VCaP (cell line): ENCODE results near the gene ANKRD24.

Experiments used
- H3K27ac ChIP-seq: fragments of 450-650 bp; 2 replicates; pipeline ENCODE4 v1.5.1; 2017
- TF ChIP-seq, protein P1 (sequence below): fragments of 450-650 bp; conservative IDR thresholded peaks from 2 replicates; pipeline ENCODE4 v1.5.1; 2017; ENCODE audit warnings: mild to moderate bottlenecking, moderate library complexity

Gene ANKRD24

DNA sequence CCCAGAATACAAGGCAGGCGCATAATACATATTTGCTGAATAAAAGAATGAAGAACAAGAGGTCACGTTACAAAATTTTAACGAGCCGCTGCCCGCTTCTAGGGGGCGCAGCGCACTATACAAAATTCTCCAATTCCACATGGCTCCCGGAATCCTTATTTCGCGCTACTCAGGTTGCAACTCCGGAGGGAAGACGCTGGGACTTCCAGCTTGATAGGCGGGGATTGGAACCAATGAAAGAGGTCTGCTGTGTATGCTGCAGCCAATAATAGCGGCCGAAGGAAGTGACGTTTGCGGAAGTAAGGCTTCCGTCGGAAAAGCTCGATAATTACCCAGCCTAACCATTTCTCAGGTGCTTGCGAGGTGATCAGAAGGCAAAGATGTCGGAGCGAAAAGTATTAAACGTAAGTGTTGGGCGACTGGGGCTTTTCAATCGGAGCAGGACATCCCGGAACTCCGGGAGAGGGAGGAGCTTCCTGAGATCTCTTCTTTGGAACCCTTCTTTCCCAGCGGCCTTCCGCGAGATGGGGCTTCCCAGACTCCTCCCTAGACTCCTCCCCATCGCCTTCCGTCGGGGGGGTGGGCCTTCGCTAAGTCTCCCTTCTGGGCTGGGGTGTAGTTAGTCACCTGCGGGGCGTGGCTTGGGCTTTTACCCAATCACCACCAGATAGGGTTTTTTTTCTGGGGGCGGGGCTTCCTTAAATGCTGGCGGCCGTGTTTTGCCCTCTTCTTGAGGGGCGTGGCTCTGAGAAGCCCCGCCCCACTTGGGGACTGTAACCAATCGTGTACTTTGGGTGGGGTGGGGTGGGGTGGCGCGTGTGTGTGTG lies 64.5 kb downstream of the ANKRD24 start, which contains the start of gene YJU2:
Gene YJU2 (plus strand): TSS at position 314 of the 827 bp plus-strand sequence. CDS start 67 bp downstream, at position 381.
- TF ChIP-seq, protein P1, sequence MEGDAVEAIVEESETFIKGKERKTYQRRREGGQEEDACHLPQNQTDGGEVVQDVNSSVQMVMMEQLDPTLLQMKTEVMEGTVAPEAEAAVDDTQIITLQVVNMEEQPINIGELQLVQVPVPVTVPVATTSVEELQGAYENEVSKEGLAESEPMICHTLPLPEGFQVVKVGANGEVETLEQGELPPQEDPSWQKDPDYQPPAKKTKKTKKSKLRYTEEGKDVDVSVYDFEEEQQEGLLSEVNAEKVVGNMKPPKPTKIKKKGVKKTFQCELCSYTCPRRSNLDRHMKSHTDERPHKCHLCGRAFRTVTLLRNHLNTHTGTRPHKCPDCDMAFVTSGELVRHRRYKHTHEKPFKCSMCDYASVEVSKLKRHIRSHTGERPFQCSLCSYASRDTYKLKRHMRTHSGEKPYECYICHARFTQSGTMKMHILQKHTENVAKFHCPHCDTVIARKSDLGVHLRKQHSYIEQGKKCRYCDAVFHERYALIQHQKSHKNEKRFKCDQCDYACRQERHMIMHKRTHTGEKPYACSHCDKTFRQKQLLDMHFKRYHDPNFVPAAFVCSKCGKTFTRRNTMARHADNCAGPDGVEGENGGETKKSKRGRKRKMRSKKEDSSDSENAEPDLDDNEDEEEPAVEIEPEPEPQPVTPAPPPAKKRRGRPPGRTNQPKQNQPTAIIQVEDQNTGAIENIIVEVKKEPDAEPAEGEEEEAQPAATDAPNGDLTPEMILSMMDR, result peak; percentile 32; the same call in 1 of the 2 replicates
- H3K27ac ChIP-seq, result peak within 1 kb of the TSS; percentile 80

DNA sequence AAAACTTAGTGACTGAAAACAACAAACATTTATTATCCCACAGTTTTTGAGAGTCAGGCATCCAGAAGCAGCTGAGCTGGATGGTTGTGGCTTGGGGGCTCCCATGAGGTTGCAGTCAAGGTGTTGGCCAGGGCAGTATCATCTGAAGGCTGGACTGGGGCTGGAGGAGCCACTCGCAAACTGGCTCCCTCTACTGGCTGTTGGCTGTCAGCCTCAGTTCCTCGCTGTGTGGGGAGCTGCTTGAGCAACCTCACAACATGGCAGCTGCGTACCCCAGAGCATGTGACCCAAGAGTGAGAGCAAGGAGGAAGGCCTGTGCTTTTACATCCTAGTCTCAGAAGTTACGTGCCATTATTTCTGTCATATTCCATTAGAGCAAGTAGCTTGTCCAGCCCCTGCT lies 74.1 kb downstream of the ANKRD24 start:
- TF ChIP-seq, protein P1, result no peak

GRCh38 chr19:4257025-4257424 lies 74.5 kb downstream of the ANKRD24 start:
- TF ChIP-seq, protein P1, result no peak
- no peak overlapping the region for H3K27ac ChIP-seq

More for the DNA sequence above, 74.1 kb downstream of the ANKRD24 start:
- H3K27ac ChIP-seq, result no peak overlapping the region

DNA sequence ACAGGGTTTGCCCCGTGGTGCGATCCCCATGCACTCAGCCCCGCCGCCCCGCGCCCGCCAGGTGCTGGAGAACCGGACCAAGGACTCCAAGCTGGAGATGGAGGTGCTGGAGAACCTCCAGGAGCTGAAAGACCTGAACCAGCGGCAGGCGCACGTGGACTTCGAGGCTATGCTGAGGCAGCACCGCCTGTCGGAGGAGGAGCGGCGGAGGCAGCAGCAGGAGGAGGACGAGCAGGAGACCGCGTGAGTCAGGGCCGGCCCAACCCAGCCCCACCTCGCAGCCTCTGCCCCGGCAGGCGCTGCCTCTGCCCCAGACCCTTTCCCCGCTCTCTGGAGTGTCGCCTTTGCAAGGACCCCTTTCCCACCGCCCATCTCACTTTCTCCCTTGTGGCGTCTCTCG lies 75.7 kb downstream of the ANKRD24 start:
- TF ChIP-seq, protein P1, result no peak
- H3K27ac ChIP-seq, result no peak overlapping the region

DNA sequence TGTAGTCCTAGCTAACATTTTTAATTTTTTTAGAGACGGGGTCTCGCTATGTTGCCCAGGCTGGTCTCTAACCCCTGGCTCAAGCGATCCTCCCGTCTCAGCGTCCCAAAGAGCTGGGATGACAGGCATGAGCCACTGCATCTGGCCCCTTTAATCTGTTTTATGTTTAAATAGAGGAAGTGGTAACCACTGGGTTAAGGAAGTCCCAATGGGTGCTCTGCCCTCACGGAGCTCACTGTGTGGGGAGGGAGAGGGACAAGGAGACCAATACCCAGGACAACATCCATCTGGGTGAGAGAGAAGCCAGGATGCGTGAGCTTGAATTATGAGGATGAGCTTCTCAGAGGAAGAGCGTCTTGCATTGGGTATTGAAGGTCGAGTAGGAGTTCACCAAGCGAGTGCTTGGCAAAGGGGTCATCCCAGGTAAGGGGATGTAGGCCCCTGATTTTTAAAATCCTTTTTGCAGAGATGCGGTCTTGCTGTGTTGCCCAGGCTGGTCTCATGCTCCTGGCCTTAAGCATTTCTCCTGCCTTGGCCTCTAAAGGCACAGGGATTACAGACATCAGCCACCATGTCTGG lies 78.2 kb downstream of the ANKRD24 start:
- no peak overlapping the region for H3K27ac ChIP-seq
- TF ChIP-seq, protein P1, result no peak

- H3K27ac ChIP-seq, result no peak overlapping the region
- TF ChIP-seq, protein P1, result no peak
Measured at GRCh38 chr19:4264812-4265211, 82.3 kb downstream of the ANKRD24 start.

DNA sequence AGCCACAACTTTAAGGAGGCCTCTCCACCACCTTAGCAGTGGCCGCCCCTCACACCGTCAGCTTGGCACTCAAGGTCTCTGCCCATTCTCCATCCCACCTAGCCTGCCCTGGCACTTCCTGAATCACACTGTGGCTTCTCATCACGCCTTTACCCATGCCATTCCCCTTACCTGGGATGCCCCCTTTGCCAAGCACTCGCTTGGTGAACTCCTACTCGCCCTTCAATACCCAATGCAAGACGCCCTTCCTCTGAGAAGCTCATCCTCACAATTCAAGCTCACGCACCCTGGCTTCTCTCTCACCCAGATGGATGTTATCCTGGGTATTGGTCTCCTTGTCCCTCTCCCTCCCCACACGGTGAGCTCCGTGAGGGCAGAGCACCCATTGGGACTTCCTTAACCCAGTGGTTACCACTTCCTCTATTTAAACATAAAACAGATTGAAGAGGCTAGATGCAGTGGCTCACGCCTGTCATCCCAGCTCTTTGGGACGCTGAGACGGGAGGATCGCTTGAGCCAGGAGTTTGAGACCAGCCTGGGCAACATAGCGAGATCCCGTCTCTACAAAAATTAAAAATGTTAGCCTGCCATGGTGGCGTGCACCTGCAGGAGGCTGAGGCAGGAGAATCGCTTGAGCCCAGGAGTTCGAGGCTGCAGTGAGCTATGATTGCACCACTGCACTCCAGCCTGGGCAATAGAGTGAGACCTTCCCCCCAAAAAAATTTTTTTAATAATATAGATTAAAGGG lies 83.9 kb downstream of the ANKRD24 start:
- no peak overlapping the region for H3K27ac ChIP-seq

More for the DNA sequence above, 83.9 kb downstream of the ANKRD24 start:
- TF ChIP-seq, protein P1, result no peak
